Stimulated activated CD4-positive, alpha-beta T cell treated with anti-CD3 and anti-CD28 coated beads, Interleukin-1b, Interleukin-23, amount 100 ng/mL, for 24 hours (primary cell): ENCODE data around the gene LAMB3.

Source experiments
- DNase-seq, 4 experiments: peaks; one replicate each; pipeline ENCODE4 v3.0.0-alpha.2; 2020; ENCODE audit warnings: low read depth in 4 of 4, low spot score in 1 of 4

The LAMB3 gene

DNA sequence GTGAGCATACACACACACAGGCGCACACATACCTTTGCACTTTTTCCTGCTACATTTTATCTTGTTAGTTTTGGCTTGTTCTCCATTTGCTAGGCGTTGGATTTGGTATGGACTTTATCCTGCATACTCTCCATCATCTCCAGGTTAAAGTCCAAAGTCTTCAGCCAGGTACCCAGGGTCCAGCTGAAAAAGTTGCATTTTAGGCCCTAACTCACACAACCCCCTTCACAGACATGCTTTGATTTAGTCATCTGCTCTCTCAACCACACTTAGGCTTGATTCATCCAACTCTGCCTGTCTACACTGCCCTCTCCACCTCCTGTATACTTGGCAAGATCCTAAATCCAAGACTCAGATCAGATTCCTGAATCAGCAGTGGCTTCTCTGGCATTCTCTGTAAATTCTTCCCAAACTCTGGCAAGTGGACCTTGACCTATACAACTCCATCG is 10.7 kb upstream of the LAMB3 start:
- DNase-seq, result no peak

DNA sequence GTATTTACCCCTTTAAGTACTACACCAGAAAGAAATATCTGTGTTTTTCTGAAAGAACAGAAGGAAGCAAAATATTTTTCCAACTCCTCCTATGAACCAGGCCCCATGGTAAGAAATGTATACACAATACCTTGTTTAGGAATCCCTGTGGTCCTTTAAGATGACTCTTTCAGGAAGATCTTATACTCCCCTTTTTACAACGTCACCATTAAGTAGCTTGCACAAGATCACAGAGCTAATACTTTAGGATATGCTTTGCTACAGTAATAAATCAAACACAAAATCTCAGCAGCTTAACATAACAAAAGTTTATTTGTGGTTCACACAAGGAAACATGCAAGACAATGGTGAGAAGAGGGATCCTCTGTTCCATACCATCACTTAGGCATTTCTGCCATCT is 8.8 kb upstream of the LAMB3 start:
- no peak for DNase-seq

DNA sequence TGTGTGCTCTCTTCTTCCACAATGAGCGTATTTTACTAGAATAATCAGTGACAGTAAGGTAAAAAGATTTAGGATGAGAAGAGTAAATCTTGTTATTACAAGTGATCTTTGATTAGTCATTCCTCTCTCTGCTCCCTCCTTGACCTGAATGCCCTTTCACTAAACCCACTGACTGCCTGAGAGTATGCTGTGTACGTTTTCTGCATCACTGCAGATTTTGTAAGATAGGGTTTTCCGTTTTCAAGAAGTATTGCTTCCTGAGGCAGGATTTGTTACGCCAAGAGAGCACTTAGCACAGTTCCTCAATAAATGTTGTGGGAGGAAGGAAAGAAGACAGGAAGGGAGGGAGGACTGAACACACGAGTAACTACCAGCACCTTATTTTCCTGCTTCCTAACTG is 7.7 kb upstream of the LAMB3 start:
- DNase-seq, result no peak

DNA sequence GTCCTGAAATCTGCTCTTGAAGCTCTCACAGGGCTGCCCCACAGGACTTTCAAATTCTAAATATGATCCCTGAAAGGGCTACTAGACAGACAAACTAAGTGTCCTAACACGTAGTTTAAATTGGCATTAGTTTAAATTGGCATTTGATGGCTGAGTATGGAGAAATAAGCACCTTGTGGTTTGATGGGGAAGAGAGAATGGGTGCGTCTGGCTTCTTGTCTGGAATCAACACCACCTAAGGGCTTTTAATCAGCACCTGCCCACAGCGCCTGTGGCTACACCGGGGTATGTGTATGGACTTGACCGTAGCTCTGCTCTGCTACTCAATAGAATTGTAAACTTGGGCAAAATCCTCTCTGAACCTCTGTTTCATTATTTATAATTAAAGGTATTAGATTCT is 5.7 kb upstream of the LAMB3 start:
- no peak for DNase-seq

DNA sequence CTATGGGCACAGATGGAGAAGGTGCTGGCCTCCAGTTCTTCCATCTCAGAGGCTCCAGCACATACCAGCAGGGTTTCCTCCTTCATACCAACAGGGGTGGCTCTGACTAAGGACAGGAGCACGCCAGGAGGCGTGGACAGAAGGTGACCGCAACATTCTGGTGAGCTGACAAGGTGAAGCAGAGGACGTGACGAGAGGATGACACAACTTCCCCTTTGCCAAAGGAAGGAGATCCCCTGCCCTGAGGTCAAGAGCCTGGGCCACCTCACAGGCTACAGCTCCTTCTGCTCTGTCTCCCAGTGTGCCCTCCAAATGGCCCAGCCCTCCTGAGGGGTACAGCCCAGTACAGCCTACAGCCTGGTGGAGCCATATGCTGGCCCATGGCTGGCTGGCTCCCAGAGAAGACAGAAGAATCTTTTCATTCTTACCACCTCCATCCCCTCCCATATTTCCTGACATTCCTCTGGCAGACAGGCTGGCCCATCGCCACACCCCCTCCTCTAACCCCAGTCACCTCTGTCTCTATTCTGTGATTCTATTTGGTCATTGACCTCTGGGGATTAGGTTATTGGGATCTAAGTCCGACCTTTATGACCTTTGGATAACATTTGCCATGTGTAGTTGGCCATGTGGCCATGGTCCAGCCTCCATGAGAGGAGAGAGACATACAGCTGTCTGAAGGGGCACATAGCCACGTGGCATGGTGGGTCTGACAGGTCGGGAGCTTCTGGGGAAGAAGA is 5.1 kb upstream of the LAMB3 start:
- no peak for DNase-seq

- DNase-seq, result no peak
These were observed 3.4 kb upstream of the LAMB3 start for GRCh38 chr1:209655411-209656231.

- no peak for DNase-seq
These were observed 1.7 kb upstream of the LAMB3 start for GRCh38 chr1:209653915-209654351.

GRCh38 chr1:209652873-209653401 is 712 bp upstream of the LAMB3 start:
- peak in 2 of 4 experiments; percentile 24 to 56 for DNase-seq

GRCh38 chr1:209651138-209651587 is 1.1 kb downstream of the LAMB3 start:
- peak in 2 of 4 experiments; percentile 37 to 62 for DNase-seq

GRCh38 chr1:209650454-209650853 is 1.8 kb downstream of the LAMB3 start:
- no peak for DNase-seq

DNA sequence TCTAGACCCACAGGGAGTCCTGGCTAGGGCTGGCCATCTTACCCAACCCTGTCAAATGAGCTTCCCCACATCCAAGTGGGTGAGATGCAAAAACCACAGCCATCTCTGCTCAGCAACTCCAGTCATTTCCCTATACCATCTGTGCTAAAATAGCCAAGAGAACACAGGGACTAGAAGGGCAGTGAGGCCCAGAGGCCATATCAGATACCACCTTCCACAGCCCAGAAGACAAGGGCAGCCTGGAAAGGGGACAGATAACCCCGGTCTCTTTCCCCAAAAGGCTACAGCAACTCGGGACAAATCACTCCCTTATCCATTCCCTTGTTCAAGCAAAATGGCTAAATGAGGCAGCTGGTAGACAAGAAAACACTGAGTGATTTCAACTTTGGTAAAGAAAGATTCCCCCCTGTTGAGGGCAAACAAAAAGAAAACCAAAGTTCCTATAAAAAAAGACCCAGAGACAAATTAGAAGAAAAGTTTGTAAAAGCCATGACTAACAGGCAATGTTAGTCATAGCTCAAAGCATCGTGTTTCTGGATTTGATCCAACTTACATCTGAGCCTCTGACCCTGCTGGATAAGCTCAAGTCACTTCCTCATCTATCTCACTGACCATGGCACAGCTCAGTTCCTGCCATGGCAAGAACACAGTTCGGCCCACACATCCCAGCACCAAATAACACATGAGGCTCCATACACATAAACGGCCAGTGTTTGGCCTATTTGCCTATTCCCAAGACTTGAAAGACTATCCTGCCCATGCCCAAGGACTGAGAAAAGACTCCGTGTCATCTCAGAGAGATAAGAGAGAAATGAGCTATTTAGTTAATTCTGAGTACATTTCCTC is 3.1 kb downstream of the LAMB3 start:
- no peak for DNase-seq

DNA sequence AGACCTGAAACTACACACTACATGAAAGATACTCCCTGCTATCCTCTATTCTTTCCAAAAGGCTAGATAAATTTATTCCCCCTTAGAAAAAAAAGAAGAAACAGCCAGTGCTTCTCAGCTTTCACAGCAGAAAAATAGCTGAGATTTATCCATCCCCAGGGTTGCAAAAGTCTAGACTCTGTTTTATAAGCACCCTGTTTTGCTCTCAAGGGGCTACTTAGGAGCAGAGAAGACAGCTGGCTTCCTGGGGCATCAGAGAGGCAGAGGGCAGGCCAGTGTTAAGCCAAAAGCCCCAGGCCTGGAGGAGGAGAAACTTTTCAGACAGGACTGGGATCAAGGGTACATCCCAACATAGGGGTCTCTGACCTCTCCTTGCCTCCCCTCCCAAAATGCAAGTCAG is 3.9 kb downstream of the LAMB3 start:
- no peak for DNase-seq

- no peak for DNase-seq
These were observed 5.1 kb downstream of the LAMB3 start for GRCh38 chr1:209647156-209647555.

DNA sequence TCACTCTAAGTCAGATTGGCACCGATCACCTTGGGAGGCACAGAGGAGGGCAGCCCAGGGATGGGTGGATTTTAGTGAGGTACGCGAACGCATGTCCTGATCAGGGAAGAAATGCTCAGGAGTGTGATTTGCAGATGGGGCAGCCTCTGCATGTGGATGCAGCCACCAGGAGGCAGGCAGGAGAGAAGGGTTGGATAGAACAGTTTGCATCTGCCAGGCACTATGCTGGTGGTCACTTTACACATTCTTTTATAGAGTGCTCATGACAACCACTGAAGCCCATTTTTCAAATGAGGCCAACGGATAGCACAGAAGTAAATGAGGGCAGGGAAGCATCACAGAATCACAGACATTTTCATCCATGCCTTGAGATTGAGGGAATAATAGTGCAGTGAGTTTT is 5.7 kb downstream of the LAMB3 start:
- no peak for DNase-seq

DNA sequence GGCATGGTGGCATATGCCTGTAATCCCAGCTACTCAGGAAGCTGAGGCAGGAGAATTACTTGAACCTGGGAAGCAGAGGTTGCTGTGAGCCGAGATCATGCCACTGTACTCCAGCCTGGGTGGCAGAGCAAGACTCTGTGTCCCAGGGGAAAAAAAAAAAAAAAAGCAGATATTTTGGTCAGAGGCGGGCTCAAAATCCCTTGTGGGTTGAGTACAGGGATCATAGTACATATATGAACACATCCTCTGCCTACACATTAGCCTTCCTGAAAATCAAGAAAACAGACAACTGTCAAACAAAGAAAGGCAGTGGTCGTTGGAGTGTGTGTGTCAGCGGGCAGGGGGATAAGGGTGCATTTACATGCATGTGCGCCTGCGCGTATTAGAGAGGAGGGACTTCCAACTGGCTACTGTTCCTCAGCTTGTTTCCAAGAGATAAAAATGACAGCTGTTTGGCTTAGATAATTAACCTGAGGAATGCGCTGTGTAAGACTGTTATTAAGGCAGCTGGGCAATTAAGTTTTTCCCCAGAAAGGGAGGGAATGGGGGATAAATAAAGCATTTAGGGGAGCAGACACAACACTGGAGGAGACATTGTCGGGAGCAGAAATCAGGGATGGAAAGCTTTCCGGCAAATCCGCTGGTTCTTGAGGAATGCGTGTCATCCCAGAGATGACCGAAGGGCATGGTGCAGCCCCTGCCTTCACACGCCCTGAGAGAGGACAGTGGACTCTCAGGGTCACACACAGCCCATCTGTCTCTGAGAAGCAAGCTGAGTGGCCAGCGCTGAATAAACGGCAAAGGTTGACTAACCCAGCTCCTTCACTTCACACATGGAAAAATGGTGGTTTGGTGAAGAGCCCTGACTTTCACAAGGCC is 6.4 kb downstream of the LAMB3 start:
- DNase-seq, result no peak

- no peak for DNase-seq
These were observed 8.8 kb downstream of the LAMB3 start for GRCh38 chr1:209643285-209644020.

DNA sequence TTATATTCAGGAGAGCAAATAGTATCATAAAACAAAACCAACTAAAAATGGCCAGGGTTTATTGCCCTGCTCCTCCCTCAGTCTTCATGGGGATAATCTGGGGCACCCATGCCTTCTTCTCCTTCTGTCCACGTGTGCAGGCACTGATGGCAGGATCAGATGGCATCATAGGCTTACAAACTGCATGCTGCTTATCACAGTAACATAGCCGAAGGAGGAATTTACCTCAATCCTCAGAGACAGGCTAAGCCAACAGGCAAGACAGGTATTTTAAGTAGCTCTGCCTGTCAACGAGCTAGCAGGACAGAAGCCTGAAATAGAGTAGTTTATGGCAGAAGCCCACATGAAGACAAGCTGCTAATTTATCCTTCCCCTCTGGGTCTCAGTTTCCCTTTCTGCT is 9.4 kb downstream of the LAMB3 start:
- no peak for DNase-seq

DNA sequence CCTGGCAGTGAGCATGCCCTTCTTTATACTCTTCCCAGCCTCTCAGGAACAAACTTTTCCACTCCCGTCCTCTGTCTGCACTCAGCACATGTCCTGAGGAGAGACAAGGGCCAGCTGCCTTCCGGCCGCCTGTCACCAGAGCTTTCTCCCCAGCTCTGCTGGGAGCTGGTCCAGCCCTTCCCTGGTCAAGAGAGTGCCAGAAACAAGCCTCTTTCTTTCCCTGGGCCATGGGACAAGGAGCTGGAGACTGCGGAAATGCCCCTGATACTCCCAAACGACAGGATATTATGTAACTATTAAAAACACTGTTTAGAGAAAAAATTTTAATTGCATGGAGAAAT is 10.4 kb downstream of the LAMB3 start:
- DNase-seq, result no peak

- DNase-seq, result no peak
These were observed 16.4 kb downstream of the LAMB3 start for GRCh38 chr1:209635850-209636249.
